Measurements from ENCODE around the gene MMP13. TPM values are rescaled to one million over a fixed set of nuclear protein-coding genes. Genes with fewer than 3 reads are reported as not detected.

Gene MMP13
- total and polyA plus RNA-seq, 9 of the 15 experiments (the other 6 are each of a cell fraction or from before 2014, with no cell fraction given): not detected

DNA sequence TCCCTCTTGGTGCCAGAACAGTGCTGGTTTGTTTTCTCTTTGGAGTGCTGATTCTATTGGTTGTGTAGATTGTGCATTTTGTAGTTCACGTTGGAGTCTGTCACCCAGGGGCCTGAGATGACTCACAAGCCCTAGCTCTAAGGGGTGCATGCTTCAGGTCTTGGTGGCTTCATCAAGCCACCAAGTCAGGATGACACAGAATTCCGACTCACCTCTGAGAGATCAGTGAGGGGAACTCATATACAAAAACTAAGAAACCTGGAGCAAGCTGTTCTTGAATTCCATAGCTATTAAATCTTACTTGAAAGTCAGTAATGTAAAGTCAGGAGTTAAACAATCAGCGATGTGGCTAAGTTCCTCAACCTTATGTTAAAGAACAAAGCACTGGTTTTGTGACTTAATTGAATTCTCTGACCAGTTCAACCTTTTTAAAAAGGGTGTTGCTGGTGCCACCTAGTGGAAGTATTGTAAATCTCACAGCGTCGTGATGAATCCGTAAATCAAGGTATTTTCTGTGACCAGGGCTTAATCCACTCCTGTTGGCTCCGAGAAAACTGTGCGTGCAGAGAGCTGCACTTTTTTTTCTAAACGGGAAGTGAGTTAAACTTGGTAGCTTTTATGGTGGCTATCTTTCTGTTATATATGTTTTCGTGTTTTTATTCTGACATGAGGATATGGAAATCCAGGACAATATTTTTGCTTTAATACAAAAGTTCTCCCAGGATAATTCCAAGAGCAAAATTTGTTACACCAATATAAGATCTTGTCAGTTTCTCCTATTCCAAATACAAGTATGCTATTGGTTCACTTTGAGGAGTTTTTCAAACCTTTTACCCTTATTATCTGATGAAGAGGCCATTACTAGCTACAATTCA lies 14.6 kb downstream of the MMP13 start (continued):
- TF ChIP-seq, protein P1, sequence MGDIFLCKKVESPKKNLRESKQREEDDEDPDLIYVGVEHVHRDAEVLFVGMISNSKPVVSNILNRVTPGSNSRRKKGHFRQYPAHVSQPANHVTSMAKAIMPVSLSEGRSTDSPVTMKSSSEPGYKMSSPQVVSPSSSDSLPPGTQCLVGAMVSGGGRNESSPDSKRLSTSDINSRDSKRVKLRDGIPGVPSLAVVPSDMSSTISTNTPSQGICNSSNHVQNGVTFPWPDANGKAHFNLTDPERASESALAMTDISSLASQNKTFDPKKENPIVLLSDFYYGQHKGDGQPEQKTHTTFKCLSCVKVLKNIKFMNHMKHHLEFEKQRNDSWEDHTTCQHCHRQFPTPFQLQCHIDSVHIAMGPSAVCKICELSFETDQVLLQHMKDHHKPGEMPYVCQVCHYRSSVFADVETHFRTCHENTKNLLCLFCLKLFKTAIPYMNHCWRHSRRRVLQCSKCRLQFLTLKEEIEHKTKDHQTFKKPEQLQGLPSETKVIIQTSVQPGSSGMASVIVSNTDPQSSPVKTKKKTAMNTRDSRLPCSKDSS (IDR thresholded peaks at IDR 0.05; ENCODE audit: low read depth, partially characterized antibody): no peak
- TF ChIP-seq LARP7 (IDR thresholded peaks at IDR 0.05): no peak
- no peak for TF ChIP-seq SPI1 (IDR thresholded peaks at IDR 0.05; ENCODE audit: borderline replicate concordance, low read depth, low read length)
- TF ChIP-seq MAFK (IDR thresholded peaks at IDR 0.05; ENCODE audit: low read length): no peak
- peak; percentile 55 to 66 for TF ChIP-seq RAD21 (CRISPR knock-in tag; conservative IDR thresholded peaks at IDR 0.05 in 1 of 2, IDR thresholded peaks at IDR 0.05 in 1 of 2)

- DNase-seq (ENCODE audit: extremely low read depth in 1 of 4, low spot score in 3 of 4): no peak
- no TSS peak for BruUV-seq (replicated peaks)
- Histone ChIP-seq H3K9me1 (ENCODE audit: control insufficient read depth, insufficient read depth, low read length) (no peaks in the 10 kb centered on the region), H3K4me2 (ENCODE audit: insufficient read depth, low read length) (no peak overlapping the region), H3K4me1 (replicated peaks in 1 of 2; ENCODE audit: control insufficient read depth in 2 of 2, insufficient read depth in 2 of 2, low read length in 2 of 2) (no peaks in the 10 kb centered on the region), H3K27ac (ENCODE audit: extremely low read depth, low read depth, low read length) (no peak overlapping the region), H3K4me3 (no peak overlapping the region), H2AFZ (ENCODE audit: low read depth, low read length) (no peak overlapping the region), H3K36me3 (ENCODE audit: control insufficient read depth, insufficient read depth, low read length) (no peaks in the 10 kb centered on the region), H4K20me1 (replicated peaks; ENCODE audit: control insufficient read depth, insufficient read depth, low read length) (no peaks in the 10 kb centered on the region), H3K27me3 (ENCODE audit: control insufficient read depth in 2 of 2, insufficient read depth in 2 of 2, low read length in 2 of 2) (no peaks in the 10 kb centered on the region), H3K9me3 (replicated peaks; ENCODE audit: control insufficient read depth, insufficient read depth, low read depth, low read length) (no peaks in the 10 kb centered on the region), H3K79me2 (ENCODE audit: control insufficient read depth, insufficient read depth, low read length) (no peaks in the 10 kb centered on the region), H3K9ac (ENCODE audit: insufficient read depth in 1 of 2, low read depth in 2 of 2, low read length in 2 of 2) (no peak overlapping the region)
- no peak for ATAC-seq
- intact Hi-C loops (cut with micrococcal nuclease) (no loop called here), in situ Hi-C loops (cut with MboI) (no loop called here)
- ChIA-PET CTCF (ENCODE audit: low intra/inter-chr PET ratio) (no interaction called here), POLR2A (no interaction called here)
- peak; percentile 78 for TF ChIP-seq ZNF146 (CRISPR knock-in tag; IDR thresholded peaks at IDR 0.05; ENCODE audit: unreplicated experiment)
- no peak for TF ChIP-seq ZFP36 (IDR thresholded peaks at IDR 0.05; ENCODE audit: low read depth, low read length, partially characterized antibody)
- no peak for TF ChIP-seq SMARCA4 (IDR thresholded peaks at IDR 0.05)
- TF ChIP-seq PYGO2 (tag; IDR thresholded peaks at IDR 0.05): no peak
- under 1% methylated on average over 6 of the region's 6 CpGs for WGBS (ENCODE audit: insufficient coverage, low coverage, missing lambda C conversion rate)
- FAIRE-seq: no peak
These were observed 18.5 kb downstream of the MMP13 start for GRCh38 chr11:102936864-102937509.

All from K562 (cell line).